ENCODE results near the gene NFATC3. TPM values are rescaled to one million over a fixed set of nuclear protein-coding genes. Genes with fewer than 3 reads are reported as not detected.

The NFATC3 gene
- total RNA-seq, 1 donor from 2014 or later, result 21.6 TPM

DNA sequence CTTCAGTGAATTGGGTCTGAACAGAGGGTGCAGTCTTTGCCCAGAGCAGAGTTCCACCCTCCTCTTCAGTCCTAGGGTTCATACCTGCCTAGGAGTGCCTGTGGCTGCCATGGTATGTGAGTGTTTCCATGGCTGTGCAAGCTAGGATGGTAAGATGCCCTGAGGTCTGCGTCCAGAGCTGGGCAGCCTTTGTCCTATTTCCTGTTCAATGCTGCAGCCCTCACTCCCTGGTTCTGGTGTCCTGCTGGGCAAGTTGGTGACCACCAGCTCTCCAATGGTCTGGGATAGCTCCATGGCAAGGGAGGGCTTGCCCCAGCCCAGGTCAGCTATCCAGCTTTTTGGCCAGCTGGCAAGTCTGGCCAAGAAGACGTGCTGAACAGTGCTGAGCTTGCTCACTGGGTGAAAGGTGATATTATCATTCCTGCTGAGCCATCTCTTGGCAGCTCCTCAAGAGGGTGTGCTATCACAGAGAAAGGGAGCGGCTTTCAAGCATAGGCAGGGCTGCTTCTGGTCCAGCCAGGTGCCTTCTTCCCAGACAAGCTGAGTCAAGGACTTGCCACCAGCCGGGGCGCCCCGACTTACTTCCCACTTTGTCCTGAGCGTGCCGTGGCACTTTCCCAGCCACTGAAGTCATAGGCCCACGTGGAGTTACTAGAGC lies 13.0 kb upstream of the NFATC3 start:
- FAIRE-seq (no peak), DNase-seq (ENCODE audit: low spot score in 2 of 2) (no peak)

DNA sequence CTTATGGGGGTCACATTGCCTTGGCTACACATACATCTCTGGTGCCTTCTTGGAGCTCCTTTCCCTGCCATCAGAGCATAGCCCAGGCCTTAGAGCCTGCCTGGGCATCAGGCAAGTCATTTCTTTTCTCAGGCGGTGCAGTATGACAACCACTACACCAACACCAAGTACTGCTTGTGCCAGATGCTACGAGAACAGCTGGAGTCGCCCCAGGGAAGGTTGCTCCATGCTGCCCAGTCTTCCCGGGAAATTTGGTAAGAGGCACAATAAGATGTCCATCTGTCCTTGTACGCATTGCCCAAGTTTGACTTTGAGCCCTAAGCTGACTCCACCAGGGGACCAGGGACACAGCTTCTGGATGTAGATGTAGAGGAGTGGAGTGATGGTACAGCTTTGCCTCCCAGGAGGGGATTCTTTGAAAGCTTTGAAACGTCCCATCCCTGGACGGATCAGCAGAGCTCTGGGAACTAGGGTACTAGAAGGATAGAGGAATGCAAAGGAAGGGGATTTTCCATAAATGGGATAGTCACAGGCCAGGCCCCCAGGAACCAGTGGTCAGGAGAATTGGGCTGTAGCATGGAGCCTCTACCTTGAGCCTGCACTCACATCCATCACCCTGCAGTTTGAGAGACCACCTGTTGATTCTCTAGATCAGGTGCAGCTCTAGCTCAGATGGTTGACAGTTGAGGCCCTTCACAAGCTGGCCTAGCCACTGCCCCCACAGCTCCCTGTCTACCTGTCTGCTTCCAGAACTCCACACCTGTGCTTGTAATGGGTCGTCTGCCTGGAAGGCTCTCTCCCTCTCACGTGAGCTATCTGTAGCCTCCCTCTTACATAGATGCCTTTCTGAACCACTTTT lies 11.0 kb upstream of the NFATC3 start:
- FAIRE-seq, result no peak
- no peak for DNase-seq (ENCODE audit: low spot score in 2 of 2)

DNA sequence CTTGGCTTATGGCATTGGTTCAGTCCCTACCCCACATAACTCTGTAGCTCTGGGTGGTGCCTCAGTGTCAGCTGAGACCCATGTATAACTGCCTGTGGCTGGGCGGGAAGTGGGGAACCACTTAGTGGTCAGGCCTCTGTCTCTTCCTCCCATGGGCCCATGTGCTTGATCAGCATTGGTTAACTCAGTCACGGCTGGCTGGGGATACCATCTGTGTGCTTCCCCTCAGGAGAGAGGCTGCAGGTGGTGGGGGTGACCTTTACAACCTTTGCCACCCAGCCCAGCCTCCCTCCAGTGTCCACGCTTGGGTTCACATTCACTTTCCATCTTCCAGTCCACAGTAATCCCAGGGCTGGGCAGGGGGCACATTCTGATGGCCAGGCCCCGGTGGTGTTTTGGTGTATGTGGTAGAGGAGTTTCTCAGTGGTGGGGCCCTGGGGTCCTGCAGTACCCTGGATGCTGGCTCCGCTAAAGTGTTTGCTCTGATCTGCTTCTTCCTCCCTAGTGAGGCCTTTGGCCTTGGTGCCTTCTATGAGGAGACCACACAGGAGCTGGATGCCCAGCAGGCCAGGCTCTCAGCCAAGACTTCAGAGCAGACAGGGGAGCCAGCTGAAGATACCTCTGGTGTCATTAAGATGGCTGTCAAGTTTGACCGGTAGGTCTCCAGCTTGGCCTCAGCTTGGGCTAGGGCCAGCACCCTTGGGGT lies 10.2 kb upstream of the NFATC3 start:
- no peak for DNase-seq (ENCODE audit: low spot score in 2 of 2)
- no peak for FAIRE-seq

DNA sequence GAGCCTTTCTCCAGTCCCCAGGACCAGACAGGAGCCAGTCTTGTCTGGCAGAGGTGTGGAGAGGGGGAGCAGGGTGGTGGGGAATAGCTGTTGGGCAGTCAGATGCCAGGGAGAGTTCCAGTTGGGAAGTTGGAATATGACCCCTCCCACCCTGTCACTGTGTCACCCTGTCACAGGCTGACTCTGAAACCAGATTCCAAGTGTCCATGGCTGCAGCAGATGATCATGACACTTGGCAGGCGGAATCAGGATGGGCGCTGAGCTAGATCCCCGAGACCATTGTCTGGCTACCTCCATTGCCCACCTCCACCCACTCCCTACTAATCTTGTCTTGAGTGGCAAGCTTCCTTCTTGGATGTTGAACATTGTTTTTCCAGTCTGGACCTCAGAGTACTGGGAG lies 9.2 kb upstream of the NFATC3 start:
- no peak for FAIRE-seq
- no peak for DNase-seq (ENCODE audit: low spot score in 2 of 2)

DNA sequence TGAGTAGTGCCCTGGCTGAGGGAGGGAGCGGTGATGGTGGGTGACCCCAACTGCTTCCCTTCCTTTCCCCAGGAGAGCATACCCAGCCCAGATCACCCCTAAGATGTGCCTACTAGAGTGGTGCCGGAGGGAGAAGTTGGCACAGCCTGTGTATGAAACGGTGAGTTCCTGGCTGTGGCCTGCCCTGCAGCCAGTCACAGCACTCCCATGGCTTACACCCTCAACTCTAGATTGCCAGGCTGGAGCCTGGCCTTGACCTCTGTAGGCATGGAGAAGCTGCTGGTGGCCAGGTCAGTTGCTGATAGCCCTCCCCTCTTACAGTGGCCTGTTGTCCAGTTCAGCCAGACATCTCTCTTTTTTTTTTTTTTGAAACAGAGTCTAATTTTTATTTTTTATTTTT lies 8.6 kb upstream of the NFATC3 start:
- DNase-seq (ENCODE audit: low spot score in 2 of 2), result no peak
- no peak for FAIRE-seq

DNA sequence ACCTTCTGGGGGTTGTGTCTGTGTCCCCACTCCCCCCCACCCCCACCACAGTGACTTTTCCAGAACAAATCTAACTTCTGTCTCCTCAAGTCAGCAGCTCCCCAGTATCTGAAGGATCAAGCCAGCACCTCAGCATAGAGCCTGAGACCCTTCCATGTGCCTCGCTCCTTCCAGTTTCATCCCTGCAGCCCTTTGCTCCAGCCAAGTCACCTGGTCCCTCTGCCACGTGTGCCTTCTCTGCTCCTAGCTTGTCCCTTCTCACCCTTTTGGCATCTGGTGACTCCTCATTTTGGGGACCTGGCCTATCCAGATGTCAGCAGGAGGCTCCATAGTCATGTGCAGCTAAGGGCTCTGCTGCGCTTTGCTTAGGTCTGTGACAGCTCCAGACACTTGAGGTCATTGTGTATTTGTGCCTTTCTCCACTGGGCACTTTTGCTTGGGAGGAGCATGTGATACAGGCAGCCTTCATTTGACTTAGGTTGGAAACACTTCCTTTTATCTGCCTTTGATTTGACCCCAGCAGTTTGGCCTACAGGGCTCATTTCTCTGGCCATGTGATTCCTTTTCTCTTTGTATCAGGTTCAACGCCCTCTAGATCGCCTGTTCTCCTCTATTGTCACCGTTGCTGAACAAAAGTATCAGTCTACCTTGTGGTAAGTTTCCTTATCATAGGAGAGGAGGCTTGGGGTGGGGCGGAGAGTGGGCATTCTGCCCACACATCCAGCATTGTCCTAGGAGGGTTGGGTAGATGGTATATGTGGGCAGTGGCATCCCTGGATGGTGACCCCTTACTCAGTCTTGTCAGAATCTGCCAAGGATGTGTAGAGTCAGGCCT lies 7.1 kb upstream of the NFATC3 start:
- no peak for FAIRE-seq
- DNase-seq (ENCODE audit: low spot score in 2 of 2), result no peak

DNA sequence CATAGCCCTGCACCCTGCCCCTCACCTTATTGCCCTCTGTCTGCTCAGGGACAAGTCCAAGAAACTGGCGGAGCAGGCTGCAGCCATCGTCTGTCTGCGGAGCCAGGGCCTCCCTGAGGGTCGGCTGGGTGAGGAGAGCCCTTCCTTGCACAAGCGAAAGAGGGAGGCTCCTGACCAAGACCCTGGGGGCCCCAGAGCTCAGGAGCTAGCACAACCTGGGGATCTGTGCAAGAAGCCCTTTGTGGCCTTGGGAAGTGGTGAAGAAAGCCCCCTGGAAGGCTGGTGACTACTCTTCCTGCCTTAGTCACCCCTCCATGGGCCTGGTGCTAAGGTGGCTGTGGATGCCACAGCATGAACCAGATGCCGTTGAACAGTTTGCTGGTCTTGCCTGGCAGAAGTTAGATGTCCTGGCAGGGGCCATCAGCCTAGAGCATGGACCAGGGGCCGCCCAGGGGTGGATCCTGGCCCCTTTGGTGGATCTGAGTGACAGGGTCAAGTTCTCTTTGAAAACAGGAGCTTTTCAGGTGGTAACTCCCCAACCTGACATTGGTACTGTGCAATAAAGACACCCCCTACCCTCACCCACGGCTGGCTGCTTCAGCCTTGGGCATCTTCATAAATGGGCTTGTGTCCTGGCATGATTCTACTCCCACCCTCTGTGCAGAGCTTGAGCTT lies 6.3 kb upstream of the NFATC3 start:
- FAIRE-seq (no peak), DNase-seq (ENCODE audit: low spot score in 2 of 2) (no peak)

DNA sequence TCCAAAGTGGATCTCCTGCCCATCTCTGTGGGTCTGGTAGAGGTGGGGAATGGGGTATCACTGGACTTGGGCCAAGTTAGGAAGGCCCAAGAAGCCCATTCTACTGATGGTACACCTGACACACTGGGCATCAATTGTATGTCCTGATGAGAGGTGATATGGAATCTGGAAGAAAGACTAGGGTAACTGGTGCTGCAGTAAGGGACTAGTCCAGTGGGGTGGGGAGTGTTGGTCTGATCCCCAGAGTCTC lies 5.9 kb upstream of the NFATC3 start:
- FAIRE-seq (no peak), DNase-seq (ENCODE audit: low spot score in 2 of 2) (no peak)

DNA sequence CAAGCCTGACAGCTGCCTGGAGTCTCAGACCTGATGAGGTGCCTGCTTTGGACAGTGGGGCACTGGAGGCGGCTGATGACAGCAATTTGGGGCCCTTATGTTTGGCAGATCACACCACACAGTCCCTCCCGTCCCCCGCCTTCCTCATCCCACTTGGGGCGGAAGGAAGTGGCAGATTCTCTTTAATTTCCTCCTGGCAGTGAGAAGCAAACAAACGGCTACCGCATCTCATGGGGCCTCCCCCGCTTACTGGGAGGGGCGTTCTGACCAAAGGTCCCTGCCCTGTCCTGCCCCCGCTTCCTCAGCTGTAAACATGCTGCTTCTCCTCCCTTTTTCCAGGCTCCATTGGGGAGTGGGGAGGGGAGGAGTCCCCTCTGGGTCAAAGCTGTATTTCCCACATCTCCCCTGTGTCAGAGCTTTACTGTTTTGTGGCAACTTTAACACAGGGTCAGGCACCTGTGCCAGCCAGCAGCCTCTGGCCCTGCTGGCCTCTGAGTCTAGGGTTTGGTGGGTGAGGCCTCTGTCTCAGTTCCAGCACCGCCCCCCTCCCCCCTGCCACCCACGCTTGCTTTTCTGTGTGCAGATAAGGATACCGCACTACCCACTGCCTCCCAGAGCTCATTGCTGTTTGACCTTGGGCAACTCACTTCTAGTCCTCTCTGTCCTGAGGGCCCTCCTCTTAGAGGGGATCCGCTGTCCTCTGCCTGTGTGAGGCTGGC lies 5.4 kb upstream of the NFATC3 start:
- no peak for DNase-seq (ENCODE audit: low spot score in 2 of 2)
- FAIRE-seq, result no peak

DNA sequence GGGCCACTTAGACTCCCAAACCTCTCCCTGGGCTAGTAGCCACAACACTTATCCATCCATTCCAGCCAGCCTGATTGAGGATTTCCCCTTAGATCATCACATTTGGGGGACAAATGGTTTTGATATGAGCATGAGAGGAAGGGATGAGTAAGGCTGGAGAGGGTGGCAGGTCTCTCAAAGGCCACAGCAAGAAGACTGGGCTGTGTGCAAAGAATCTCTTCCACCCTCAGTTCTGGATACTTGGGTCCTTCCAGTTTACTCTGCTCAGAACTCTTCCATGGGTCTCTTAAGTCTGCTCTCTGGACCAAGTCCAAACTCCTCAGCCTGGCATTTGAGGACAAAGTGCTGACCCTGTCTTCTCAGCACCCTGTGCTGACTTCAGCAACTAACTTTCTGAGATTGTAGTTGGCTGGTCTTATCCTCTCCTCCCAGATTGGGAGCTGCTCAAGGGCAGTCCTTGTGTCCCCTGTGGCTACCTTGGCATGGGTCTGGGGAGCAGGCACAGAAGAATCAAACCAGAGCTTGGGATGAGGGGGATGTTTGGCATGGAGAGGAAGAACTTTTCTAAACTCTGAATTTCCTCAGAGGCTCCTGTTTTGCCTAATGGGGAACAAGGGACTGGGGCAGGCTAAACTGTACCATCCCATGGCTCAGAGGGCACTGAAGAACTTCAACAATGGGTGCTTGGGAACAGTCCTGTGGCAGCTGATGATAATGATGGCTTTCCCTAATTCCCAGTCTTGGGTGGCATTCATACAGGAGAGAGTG lies 3.1 kb upstream of the NFATC3 start:
- no peak for FAIRE-seq

DNA sequence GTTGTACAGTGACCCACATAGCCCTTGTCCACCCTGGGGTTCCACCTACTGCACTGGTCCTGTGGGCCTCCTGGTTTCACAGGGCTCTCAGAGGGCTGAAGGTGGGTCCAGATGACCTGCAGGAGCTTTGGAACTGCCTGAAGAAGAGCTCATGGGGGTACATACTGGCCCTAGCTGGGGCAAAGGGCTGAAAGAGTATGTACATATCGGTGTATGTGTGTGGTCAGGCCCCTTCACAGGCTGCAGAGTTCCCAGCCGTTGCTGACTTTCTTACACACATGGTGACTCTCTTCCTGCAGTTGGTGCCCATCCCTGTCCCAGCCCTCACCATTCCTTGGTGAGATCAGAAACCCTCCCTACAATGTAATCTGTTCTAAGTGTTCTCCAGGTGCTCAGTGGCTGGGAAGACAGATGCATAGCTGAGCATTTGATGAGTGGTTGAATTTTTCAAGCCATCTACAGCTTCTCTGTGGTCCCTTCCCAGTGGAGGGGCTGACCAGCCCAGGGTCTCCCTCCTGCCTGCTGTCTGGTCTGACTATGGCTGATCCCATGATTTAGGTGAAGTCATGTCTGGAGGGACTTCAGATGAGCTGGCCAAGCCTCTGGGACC lies 2.4 kb upstream of the NFATC3 start:
- DNase-seq (ENCODE audit: low spot score in 2 of 2) (no peak), FAIRE-seq (no peak)

More for the DNA sequence above, 3.1 kb upstream of the NFATC3 start:
- DNase-seq (ENCODE audit: low spot score in 2 of 2), result no peak

DNA sequence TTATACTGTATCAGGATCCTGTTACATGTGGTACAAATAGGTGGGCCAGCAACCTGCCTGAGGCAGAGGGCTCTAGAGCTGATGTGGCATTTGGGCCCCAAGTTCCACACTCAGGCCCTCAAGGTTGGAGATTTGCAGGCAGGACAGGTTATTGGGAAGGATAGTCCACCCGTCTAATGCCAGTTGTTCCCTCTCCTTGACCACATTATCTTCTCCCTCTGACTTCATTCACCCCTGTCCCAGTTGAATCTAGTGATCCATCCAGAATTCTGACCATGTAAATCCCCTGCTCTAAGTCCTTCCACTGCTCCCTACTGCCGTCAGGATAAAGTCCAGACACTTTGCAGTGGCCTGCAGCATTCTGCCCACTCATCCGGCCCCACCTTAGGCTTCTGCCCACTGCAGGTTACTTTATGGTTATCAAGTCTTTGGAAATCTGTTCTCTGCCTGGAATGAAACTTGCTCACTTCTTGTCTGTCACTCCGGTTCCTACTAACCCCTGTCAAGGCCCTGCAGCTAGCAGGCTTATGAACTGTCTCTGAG lies 1.9 kb upstream of the NFATC3 start:
- DNase-seq (ENCODE audit: low spot score in 2 of 2) (no peak), FAIRE-seq (no peak)

DNA sequence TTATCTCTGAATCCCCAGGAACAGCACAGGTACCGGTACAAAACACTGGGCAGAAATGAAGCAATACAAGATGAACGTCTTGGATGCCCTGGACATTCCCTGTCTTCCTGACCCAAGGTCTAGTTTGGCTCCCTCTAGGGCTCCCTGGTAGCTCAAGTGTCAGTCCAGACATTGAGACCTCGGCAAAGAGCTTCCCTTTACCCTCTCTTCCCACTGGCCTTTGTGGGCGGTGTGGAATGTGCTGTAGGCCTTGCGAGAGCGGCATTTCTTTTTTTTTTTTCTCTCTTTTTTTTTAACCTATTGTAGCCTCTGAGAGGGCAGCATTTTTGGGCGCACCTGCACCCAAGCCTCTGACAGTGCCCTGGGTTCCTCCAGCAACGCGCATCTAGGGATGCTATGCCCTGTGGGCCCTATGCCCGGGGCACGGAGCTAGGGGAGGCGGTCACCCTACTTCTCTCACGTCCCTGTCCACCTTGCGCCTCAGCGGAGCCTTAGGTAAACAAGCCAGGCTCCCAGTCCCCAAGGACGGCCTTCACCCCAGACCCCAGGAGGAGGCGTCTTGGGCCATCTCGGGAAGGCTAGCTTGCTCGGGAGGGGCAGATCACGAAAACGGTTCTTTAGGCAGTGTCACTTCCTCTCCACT lies 1.2 kb upstream of the NFATC3 start:
- no peak for DNase-seq (ENCODE audit: low spot score in 2 of 2)

DNA sequence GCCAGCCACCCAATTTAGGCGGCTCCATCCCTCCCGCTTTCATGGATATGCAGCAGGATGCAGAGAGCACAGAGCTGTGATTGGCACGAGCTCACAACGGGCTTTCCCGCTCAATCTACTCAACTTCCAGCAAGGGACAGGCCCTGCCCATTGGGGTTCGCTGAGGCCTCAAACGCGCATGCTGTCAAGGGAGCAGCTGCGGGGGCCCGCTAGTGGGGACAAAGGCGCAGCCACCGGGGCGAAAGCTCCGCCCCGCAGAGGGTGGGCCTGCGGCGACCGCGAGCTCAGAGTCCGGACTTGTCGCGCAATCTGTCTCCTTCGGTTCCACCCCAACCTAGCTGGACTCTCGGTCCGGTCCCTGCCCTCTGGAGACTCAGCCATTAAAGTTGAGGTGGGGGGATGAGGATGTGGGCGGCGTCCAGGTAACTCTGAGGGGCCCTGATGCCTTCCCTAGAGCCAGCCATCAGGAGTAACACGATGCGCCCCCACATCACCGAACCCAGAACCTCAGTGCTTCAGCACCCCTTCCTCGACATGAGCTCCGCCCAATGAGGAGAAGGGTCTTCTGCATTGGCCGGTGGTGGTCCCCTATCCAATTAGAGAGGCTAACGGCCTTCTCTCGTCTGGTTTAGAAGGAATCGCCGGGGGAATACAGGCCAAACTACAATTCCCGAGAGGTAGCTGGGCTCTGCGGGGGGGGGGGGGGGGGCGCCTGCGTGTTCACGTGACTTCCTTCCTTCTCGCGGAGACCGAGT lies 489 bp upstream of the NFATC3 start:
- FAIRE-seq, result no peak
- peak; percentile 73 to 88 for DNase-seq (ENCODE audit: low spot score in 2 of 2)

More for the DNA sequence above, 1.2 kb upstream of the NFATC3 start:
- FAIRE-seq, result no peak

DNA sequence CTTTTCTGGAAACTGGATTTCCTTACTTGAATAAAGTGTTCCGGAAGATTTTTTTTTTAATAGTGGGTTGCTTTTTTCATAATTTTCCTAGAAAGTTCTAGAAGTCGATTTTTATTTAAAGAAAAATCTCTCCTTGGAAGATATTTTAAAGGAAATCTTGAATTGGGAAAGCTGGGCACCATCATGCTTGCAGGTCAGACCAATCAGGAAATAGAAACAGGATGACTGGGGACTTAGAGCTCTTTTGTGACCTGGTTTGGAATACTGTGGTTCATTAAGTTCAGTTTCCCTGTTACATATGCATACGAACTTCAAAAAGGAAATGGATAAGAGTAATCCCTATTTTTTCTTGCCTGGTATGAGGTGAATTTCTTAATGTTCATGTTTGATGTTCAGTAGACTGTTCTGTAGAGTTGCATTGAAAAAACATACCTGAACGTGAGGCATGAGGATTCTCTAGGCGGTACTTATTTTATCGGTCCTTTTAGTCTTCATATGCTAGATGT lies 1.2 kb downstream of the NFATC3 start:
- DNase-seq (ENCODE audit: low spot score in 2 of 2) (no peak), FAIRE-seq (no peak)

DNA sequence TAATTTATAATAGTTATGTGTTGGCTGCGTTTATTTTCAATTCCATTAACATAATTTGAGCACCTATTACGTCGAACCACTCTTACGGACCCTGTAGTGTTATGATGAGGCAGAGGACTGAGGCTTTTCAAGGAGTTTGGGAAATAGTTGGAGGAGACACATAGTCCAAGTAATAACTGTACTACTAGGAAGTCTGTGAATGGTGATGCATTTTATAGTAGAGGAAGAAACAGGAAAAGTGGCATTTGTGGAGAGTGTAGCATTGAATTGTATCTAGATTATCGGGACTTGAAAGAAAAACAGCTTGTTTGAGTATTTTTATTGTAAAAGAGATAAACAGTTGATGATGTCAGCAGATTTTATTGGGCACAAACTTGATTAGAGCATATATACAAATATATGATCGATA lies 1.7 kb downstream of the NFATC3 start:
- FAIRE-seq (no peak), DNase-seq (ENCODE audit: low spot score in 2 of 2) (no peak)

DNA sequence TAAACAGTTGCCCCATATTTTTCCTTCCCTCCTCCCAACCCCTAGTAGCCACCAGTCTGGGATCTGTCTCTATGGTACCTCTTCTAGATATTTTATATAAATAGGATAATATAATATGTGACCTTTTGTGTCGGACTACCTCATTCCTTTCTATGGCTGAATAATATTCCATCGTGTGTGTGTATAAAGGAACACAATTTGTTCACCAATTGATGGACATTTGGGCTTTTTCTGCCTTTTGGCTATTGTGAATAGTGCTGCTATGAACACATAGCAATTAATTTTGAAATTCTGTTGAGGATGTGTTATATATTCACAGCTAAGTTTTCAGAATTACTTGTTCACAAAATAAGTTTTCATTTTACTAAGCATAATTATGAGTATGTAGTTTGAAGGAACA lies 2.5 kb downstream of the NFATC3 start:
- no peak for FAIRE-seq
- DNase-seq (ENCODE audit: low spot score in 2 of 2), result no peak
